Activated CD4-positive, alpha-beta T cell treated with anti-CD3 and anti-CD28 coated beads for 4 hours (primary cell): ENCODE results near the gene PITX1.
"Not testable (repeated sequence)": the region's sequence is repeated elsewhere in the genome, so short reads cannot be mapped to it uniquely, and the experiment has no call there.

ENCODE experiments used
- DNase-seq, 2 donors: peaks; one replicate each; pipeline ENCODE4 v3.0.0-alpha.2; 2020

Gene PITX1

DNA sequence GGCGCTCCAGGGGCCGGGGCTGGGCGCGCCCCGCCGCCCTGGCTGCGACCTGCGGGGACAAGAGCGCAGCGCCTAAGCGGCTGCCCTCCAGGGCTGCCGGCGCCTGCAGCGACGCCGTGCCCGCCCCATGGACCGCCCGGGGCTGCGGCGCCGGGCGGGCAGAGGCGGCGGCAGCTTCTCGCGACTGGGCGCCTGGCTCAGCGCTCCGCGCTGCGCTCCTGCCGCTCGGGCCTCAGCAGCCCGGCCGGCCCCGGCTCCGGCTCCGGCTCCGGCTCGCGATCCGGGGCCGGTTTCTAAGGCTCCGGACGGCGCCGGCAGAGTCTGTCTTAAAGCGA, at the start of gene PITX1:
TSS of gene PITX1 (minus strand) at position 328 of the 335 bp plus-strand sequence. CDS start 347 bp downstream, outside the sequence.
- no peak for DNase-seq

DNA sequence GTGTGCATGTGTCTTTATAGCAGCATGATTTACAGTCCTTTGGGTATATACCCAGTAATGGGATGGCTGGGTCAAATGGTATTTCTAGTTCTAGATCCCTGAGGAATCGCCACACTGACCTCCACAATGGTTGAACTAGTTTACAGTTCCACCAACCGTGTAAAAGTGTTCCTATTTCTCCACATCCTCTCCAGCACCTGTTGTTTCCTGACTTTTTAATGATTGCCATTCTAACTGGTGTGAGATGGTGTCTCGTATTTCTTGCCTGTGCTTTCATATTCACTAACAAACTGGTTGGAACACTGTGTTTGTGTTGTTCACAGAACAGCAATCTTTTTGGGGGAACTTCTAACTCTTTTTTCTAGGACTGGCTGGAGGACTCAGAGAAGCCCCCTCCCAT, 49.3 kb upstream of the PITX1 start:
- DNase-seq = not testable (repeated sequence)

DNA sequence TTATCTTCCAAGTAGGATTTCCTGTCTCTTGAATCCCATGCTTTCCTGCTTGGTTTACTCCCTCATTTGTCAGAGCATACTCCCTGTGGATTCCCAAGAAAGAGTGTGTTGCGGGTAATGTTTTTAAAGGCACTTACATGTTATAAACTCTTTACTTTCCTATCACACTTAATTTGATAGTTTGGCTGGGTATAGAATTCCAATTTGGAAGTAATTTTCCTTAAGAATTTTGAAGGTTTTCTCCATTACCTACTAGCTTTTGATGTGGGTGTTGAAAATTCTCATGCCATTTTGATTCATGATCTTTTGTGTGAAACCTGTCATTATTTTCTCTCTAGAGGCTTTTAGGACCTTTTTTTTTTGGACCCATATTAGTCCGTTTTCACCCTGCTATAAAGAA, 47.2 kb upstream of the PITX1 start:
- DNase-seq = no peak

DNA sequence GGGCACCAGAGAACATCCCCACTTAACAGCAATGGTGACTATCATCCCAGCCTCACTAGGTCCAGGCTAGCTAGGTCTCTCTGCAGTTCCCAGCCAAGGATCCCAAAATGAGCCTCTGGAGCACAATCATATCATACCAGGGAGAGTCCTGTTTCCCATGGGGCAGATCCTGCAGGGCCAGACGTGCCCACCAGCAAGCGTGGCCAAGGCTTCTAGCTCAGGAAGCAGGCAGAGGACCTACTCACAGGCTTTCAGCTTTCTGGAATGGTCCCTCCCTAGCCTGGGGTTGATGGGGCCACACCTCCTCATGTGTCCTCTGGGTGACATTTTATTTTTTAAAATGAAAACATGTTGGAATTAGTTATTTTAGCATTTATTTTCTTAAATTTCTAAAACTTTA, 45.7 kb upstream of the PITX1 start:
- no peak for DNase-seq

- DNase-seq = no peak
Observed at GRCh38 chr5:135079099-135079681, 45.2 kb upstream of the PITX1 start.

GRCh38 chr5:135076801-135077200, 42.8 kb upstream of the PITX1 start:
- DNase-seq = no peak

GRCh38 chr5:135076051-135076491, 42.0 kb upstream of the PITX1 start:
- DNase-seq = no peak

DNA sequence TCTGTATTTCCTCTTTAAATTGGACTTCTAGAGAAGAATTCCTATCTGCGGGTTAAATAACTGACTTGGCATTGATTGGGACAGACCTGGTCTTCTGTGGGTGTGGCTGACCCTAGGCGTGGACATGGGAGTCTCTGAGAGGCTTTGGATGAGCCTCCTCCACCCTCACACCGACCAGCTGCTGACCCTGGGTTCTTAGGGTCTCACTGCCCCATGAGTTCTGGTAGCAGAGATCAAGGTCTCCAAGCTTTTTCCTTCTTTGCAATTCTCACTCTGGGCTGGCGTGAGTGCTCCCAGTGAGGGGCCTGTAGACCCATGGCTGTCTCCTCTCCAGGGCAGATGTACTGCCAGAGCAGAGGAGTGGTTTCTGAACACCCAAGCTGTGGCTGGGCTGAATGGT, 41.6 kb upstream of the PITX1 start:
- DNase-seq = no peak

GRCh38 chr5:135073761-135074345, 39.8 kb upstream of the PITX1 start:
- no peak for DNase-seq

- DNase-seq = no peak
Observed at GRCh38 chr5:135072387-135073281, 38.6 kb upstream of the PITX1 start.

GRCh38 chr5:135071311-135071710, 37.3 kb upstream of the PITX1 start:
- no peak for DNase-seq

- DNase-seq = no peak
Observed at GRCh38 chr5:135069895-135070657, 36.0 kb upstream of the PITX1 start.

- no peak for DNase-seq
Observed at GRCh38 chr5:135069016-135069770, 35.2 kb upstream of the PITX1 start.

DNA sequence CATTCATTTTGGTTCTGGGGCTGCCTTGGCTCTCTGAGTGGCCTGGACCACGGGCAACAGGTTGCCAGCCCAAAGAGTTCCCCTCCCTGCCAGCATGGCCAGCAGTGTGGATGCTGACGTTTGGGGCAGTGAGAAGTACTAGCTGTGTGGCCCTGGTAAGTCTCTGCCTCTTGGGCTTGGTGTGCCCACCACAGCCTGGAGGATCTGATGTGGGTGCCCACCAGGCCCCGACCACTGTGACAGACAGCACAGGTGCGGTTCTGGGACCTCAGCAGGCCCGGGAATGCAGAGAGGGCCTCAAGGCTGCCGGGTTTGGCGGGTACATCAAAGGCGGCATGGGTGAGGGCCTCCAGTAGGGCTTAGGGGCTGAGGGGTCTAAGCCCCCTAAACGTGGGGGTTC, 33.6 kb upstream of the PITX1 start:
- no peak for DNase-seq

GRCh38 chr5:135066781-135067180, 32.8 kb upstream of the PITX1 start:
- DNase-seq = no peak

- DNase-seq = no peak
Observed at GRCh38 chr5:135065306-135066265, 31.6 kb upstream of the PITX1 start.

DNA sequence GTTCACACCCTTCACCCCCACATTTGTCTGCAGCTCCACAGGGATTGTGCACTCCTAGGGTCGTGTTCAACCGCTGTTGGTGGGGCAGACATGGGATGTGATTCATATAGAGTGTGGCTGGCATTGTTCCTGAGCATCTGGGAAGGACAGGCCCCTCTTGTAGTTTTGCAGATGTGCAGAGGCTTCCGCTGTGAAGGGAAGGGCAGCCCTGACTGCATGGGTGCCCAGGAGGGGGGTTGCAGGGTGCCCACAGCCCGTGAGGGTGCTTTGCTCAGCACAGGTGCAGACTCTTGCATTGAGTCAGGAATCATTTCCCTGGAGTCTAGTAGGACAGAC, 30.2 kb upstream of the PITX1 start:
- DNase-seq = no peak

GRCh38 chr5:135063511-135064234, 29.6 kb upstream of the PITX1 start:
- no peak for DNase-seq

DNA sequence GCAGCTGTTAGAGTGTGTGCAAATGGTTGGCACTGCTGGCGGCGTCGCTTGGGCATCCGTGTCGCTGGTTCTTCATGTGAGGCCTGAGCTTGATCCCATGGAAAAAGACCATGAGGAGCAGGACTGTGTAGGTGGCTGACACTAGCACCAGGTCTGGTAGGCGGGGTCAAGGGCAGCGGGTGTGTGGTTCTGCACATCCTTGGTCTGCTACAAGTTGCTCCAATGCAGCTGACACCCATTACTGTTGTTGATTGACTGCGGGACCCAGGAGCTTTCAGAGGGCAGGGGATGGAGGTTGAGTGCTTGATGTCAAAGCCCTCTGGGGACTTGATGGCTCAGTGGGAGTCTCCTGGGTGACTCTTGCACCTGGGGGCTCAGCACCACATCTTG, 29.0 kb upstream of the PITX1 start:
- DNase-seq = no peak

DNA sequence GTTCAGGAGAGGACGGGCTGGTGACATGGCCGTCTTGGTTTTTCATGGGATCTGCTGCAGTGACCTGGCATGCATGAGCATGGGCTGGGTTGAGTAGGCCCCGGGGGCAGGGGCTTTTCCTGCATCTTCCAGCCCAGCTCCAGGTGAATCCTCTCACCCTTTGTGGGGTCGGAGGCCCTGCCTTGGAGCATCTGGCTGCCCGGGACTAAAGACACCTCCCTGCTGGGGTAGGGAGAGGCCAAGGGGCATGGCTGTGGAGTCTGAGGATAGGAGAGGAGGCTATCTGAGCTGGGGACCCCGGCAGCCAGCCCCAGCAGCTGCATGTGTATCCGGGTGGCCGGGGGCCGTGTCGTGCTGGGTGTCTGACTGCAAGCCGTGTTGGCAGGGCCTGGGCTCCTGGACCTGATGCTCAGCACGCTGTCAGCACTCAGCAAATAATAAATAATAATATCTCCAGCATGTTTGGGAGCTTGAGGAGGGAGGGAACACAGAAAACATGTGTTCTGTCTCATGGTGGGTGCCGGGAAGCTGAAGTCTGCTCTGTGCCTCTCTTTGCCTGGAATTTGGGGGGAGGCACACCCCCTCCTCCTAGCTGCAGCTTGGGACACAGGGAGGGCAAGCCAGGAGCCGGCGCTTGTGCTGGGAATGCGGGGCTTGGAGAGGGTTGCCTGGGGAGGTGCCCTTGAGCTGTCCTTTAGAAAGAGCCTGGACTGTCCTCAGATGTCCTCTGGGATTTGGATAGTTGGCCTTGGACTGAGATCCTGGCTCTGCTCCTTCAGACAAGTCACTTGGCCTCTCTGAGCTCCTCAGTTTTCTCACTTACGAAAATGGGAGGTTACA, 28.4 kb upstream of the PITX1 start:
- no peak for DNase-seq
